HG03064 (cell line): Measurements from ENCODE around the gene MEGF11.

Experiments used
- ATAC-seq: cut with Tn5 transposase; IDR thresholded peaks from one replicate; pipeline ENCODE4 v1.9.1; 2021; ENCODE audit warnings: low read depth; ENCODE audit not compliant: unreplicated experiment

Gene MEGF11

DNA sequence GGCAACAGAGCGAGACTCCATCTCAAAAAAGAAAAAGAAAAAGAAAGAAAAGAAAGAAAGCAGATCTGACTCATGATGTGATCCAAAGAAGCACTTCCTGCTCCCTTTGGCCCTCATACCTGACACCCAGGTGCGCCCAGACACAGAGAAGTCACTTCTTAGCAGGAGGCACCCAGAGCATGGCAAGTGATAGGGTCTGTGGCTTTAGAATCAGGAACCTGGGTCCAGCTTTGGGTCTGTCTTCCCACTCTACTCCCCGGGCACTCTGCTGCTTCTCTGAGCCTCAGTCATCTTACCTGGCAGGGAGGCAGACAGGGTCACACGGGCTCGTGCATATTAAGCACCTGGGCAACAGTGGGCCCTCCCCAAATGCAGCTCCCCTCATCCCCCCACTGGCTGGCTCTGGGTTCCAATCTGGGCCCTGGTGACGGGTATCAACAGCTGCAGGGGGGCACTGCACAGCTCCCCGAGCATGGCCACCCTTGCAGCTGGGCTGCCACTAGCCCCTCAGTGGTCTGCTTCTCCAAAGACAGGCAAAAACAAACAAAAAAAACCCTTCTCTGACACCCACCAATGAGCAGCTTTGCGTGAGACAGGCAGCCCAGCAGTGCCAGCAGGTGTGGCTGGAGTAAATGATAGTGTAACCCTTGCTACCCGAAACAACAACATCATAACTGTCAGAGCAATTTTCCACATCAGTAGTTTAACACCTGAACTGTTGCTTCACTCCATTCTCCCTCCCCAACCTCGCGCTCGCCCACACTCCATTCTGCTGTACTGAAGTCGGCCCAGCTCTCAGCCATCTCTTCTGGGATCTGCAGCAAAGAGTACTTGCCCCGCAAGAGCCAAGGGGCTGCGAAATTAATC lies 99.8 kb downstream of the MEGF11 start:
- peak; percentile 79 for ATAC-seq

DNA sequence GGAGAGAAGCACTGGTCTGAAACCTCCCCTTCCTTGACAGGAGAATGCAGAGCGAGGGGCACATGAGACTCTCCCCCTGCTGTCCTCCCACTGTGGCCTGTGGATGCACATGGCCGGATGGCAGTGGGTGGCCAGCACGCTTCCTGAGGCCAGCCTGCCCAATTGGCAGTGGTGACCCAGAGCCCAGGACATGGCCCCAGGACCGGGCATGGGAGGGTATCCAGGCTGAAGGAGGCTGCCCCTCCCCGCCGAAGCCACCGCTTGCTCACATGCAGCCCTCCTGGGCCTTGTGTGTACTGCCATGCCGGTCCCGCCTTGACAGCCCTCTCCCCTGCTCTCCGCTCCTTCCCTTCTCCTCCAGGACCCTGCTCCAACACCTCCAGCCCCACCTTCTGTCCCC lies 100.9 kb downstream of the MEGF11 start:
- no peak for ATAC-seq

DNA sequence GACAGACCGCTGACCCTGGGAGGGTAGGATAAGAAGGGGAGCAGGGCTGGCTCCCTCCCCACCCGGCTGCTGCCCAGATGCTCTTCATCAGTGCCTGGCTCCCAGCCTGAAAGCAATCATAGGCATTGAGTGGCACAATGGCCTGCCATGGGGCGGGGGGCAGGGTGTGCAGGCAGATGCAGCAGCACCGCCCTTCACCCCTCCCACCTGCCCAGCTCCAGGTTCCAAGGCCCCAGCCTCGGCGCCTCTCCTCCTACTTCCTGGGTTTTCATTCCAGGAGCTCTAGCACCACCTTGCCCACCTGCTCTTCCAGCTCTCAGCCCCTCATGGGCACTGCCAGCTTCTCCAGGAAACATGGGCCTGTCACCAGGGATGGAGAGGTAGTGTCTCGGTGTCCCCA lies 101.7 kb downstream of the MEGF11 start:
- no peak for ATAC-seq

DNA sequence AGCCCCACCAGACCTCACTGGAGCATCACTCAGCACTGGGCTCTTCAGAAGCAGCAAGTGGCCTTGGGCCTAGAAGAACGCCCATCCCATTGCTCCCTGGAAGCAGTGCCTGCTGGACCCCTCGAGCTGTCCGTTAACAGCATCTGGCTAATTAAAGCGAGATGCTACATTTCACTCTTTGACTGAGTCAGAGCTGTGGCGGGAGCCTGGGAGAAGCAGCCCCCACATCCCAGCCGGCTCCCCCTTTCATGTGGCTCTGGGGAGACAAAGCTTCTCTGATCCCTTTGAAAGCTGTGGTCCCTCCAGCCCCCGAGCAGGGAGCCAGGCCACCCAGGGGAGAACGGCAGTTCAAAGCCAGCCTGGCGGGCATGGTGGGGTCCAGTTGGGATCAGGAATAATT lies 103.7 kb downstream of the MEGF11 start:
- no peak for ATAC-seq

DNA sequence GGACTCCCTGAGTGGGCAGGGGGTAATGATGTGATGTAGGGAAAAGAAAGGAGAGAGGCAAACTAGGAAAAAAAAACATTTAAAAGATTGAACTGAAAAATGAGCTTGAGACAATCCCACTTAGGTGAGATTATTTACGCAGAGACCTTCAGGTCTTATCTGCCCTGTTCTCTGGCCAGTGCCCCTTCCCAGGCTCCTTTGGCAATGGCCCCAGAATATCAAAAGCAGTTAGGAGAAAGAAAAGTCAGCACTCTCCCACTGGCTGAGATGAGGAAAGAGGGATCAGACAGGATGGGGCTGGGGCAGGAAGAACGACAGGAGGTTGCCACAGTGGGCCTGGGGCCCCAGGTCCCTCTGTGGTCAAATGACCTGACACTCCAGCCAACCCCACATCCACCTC lies 105.4 kb downstream of the MEGF11 start:
- no peak for ATAC-seq

DNA sequence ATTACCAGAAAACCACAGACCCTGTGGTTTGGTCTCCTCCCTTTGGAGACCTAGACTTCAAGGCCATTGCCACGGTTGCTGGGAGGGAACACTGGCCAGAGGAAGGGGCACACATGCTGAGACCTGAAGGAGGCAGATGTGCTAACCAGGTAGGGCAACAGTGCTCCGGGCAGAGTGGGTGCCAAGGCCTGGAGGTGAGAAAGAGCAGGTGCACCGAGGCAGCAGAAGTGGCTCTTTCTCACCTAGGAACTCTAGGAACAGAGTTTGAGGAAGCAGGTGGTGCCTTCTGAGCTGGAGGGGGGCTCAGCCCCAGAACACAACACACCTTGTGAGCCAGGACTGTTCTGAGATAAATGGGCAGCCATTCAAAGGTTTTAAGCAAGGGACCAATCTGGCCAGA lies 106.1 kb downstream of the MEGF11 start:
- no peak for ATAC-seq

DNA sequence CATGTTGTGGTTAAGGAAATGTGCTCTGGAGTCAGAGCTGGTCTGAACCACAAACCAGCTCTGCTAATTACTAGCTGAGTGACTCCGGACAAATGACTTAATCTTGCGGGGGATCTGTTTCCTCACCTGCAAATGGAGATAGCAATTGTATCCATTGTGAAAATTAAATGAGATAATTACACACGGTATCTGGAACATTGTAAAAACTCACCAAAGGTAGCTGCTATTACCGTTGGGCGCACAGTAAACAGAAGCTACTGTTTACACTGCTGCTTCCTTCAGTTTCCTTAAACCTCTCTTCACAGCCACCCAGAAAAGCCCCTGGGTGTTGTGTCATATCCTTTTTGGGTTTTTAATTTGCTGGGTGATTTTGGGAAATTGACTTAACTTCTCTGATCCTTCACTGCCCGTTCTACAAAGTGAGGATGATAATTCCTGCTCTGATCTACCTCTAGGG lies 107.8 kb downstream of the MEGF11 start:
- no peak for ATAC-seq

DNA sequence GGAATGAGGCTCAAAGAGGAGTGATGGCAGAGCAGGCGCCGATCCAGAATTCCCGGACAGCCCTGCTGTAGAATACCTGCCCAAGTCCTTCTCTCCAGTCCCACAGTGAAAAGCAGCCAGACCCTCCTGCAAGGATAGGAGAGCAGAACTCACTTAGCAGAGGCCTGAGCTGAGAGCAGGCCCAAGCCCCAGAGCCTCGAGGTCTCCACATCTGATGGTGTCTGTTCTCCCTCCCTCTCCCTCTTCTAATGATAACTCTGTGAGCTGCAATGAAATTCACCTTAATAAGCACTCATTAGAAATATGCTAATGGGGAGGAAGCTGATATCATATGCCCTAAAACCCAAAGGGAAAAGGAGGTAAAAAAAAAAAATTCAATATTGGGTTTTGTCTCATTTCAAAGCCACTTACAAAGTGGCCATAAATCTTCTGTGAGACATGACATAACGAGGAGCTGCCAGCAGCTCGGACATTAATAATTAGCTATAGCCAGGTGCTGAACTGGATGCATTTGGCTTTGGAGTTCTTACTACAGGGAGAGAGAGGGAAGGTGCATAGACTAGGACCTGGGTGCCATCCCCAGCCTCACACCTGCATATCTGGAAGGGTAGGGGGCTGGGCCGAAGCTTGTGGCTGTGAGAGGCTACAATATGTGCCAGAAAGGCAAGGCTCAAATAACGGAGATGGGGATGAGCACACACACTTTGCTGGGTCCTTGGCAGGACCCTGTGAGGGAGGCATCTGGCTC lies 108.4 kb downstream of the MEGF11 start:
- no peak for ATAC-seq

DNA sequence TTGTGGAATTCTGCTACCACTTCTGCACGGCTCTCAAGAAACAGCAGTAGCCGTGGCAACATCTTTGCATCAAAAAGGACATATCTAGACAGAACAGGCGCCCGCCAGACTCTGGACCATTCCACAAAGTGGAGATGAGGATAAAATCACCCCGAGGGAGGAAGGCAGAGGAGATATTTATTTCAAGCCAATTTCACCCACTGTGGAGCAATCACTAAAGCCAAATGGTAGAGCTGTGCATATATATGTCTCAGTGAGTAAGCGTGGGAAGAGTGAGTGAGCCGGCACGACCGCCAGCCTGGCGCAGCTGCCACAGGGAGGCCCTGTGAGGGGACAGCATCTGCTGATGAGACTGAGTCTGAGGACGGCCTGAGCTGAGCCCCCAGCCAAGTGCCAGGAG lies 111.3 kb downstream of the MEGF11 start:
- ATAC-seq, result no peak

DNA sequence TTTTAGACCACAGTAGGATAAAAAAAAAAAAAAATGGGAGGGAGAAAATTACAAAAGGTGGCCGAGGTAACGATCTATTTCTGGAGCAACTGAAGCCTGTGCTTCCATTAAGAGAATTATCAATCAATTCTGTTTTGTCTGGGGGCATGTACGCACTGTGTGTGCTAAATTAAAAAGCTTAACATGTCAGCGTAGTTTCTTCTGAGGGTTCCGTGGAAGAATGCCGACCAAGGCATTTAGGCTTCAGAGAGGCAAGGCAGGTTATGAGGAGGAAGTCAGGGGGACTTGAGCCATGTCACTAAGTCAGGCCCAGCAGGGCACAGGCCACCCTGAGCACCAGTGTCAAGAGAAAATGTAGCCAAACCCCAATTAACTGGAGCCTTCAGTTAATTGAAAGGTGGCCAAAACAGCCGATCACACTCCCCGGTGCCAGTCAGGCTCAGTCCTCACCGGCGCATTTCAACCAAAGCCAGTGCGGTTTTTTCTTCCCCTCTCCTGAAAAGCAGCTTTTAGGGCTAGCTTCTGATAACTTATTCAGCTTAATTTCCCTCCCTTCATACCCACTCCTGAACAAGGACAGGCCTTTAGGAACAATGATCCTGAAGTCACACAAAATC lies 113.9 kb downstream of the MEGF11 start:
- ATAC-seq, result no peak

DNA sequence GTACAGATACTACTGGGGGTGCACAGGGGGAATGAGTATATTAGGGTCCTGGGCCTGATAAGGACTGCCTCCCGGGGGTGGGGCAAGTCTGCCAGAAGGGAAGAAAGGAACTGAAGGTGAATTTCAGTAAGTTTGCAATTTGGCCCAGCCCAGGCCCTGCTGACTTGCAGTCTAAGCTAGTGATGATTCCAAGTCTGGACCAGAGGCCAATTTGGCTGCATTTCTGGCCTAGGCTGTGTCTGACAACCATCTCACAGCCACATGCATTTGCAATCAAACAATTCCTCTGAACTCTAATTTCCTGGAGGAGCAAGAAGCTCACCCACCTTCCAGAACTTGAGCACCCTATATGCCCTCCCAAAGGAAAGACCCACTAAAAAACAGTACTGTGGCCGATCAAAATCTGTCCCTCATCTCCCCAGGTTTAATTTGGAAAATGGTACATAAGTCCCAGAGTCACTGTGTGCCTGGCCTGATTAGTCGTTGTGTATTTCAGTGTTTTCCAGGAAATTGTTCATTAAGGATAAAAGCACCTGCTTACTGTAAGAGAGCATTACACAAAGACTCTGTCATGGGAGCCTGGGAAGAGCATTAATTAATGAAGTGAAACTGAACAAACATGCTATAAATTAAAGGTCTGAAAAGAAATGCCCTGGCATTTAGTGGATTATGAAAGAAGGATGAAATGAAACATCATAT lies 114.5 kb downstream of the MEGF11 start:
- ATAC-seq, result no peak

DNA sequence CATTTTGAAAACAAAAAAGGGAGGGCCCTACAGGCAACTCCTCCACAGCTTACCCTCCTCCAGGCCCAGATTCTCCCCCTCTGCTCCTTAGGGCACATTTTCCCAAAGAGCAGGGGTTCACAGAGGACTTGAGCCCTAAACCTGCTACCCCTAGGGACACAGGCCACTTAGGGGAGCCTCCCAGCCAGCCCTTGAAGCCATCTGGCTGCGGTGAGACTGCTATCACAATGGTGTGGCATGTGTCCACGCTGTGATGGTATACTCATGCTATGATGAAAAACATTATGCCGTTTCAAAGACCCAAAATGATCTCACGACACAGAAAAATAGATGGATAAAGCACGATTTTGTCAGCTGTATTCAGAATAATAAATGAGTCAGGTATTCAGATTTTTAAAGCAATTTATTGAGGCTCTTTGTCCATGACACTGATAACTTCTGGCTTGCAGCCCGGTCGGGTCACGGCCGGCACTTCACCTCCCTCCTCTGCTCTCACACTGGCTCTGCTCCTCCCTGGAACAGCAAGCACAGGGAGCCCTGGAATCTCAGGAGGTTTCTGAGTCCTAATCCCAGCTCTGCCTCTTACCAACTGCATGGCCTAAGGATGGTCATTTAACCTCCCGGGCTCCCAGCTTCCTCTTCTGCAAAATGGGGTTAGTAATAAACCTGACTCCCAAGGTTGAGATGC lies 115.3 kb downstream of the MEGF11 start:
- ATAC-seq, result no peak

DNA sequence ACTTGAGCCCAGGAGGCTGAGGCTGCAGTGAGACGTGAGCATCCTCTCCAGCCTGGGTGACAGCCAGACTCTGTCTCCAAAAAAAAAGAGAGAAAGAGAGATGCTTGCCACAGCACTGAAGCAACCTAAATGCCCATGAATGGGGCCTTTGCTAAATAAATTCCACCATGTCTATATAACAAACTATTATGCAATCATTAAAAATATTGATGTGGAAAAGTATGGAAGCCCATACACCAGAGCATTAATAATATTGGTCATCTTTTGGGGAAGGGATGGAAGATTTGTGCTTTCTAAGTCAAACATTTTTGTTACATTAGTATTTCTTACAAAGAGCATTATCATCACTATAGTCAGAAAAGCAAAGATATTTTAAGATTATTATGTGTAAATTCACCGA lies 116.6 kb downstream of the MEGF11 start:
- ATAC-seq, result no peak

DNA sequence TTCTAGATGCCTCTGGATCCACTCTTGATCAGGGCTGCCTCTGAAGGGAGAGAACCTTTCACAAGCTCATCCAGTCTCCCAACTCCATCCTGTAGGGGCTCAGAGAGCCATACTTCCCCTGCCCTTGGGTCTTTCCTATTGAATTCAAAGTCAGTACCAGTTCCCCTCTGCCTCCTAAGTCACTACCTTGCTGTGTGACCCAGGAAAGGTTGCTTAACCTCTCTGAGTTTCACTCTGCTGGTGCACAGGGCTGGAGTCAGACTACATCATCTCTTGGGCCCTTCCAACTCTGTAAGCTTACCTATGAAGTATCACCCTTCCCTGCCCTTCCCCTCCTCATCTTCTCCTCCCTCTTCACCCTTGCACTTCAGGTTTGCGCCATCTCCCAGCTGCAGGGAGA lies 117.9 kb downstream of the MEGF11 start:
- ATAC-seq, result no peak

DNA sequence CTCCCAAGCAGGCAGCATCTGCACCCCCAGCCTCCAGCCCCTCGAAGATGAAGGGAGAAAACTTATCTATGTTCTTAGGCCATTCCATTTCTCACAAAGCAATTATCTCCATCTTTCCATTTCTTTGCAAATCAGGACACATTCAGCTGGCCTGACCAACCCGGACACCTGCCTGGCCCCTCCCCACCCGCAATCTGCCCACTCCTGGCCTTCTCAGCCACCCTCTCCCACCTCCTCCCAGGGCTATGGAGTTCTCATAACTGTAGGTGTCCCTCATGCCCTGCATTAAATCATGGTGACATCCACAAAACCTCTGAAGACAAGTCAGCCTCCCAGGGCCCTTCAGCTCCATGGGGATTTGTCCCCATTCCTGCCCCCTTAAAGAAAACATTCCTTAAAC lies 119.3 kb downstream of the MEGF11 start:
- ATAC-seq, result no peak

DNA sequence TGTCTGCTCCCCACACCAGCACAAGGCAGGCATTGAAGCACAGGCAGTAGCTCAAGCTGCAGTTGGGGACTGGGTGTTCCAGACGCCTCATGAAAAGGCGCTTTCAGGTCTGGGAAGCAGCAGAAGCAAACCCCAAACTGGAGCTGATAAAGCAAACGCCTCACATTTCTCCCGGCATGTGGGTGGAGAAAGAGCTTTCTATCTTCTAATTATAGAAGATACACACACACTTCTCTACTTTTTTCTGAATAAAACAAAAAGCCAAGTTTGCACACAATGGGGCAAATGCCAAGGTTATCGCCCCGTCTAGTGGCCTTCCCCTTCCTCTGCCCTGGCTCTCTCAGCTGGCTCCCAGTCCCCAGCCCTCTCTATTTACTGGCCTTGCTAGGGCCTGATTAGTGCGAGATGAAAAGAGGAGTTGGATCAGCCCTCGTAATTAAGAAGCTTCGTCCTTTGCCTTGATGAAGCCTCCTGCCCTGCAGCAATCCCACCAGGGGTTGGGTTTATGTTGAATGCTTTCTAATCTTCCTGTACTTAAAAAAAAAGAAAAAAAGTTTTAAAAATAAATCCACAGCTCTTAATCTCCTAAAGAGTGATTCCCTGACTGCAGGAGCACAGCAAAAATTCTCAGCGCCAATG lies 120.2 kb downstream of the MEGF11 start:
- no peak for ATAC-seq

DNA sequence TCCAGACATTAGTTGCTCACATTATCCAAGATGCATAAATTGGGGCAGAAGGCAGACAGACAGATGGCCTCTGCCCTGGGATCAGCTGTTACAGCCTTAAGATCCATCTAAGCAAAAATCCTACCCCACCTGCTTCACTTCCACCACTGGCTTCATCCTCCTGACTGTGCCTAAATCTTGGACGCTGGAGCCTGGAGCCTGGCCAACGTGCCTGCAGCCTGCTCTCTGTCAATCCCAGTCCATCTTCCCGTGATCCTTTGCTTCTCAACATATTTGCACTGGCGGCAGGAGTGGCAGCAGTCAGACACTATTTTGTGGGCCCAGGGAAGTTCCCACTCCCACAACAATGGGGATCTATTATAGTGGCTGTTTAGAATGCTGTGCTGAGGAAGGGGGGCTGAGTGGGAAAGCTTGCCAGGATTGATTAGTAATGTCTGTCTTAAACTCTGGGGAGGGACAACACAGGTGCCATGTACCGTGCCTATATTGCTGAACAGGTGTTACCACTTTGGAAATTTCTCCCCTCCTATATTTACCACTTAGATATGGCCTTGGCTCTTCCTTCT lies 121.2 kb downstream of the MEGF11 start:
- no peak for ATAC-seq

DNA sequence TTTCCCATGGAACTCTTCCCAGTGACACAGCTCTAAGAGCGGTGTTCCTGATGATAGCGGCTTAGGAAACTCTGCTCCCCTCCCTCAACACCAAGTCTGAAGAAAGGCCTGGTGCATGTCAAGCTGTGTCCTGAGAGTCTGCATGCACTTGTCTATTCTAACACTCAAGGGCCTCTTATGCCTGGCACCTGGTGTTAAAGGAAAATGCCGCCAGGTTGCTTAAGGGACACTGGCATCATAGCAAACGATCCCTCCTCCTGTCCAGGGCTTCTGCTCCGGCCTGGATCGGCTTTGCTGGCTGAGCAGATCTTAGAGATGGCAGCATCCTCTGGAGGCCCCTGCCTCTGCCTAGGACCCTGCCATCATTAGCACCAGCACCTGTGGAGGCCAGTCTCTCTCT lies 121.7 kb downstream of the MEGF11 start:
- ATAC-seq, result no peak

DNA sequence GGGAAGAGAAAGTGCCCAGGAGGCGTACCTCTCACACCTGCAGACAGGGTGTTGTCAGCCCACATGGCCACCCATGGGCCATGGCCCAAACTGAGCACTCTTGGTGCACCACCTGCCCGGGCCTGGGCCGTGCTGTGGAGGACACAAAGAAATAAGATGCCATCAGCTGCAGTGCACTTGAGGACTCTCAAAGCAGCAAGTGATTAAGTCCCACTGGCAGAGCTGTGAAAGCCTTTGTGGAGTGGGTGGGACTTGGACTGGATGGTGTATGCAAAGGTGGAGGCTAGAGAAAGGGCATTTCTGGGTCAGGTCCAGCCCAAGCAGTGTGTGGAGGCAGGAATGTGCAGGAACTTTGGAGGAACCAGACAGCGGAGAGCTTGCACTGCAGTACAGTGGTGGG lies 122.3 kb downstream of the MEGF11 start:
- ATAC-seq, result no peak
